K562 (cell line): ENCODE data around the gene ERGIC1. TPM values are rescaled to one million over a fixed set of nuclear protein-coding genes. Genes with fewer than 3 reads are reported as not detected.

Source experiments
- BCOR ChIP-seq: fragments of 450-650 bp; IDR thresholded peaks from 2 replicates; pipeline ENCODE4 v1.6.1; 2016
- BHLHE40 ChIP-seq: IDR thresholded peaks from 2 replicates; pipeline ENCODE4 v1.6.1; 2011; ENCODE audit warnings: low read length, improper control_type of control experiment
- BMI1 ChIP-seq: fragments of 150-350 bp; IDR thresholded peaks from 2 replicates; pipeline ENCODE4 v1.6.1; 2014; ENCODE audit warnings: low read length
- CBFB ChIP-seq: sonication (generic); formaldehyde crosslinking; IDR thresholded peaks from 2 replicates; pipeline ENCODE4 v1.4.0; 2020; ENCODE audit warnings: mild to moderate bottlenecking, missing genetic modification reagents
- CBX1 ChIP-seq: sonication (generic); IDR thresholded peaks from 2 replicates; pipeline ENCODE4 v1.6.1; 2016; ENCODE audit warnings: antibody characterized with exemption, low read depth, mild to moderate bottlenecking
- CTCFL ChIP-seq: IDR thresholded peaks from 2 replicates; pipeline ENCODE4 v1.6.1; 2011; ENCODE audit warnings: borderline replicate concordance, low read depth, mild to moderate bottlenecking, moderate library complexity, low read length; ENCODE audit not compliant: insufficient read depth, poor library complexity, severe bottlenecking
- ETV5 ChIP-seq: sonication (generic); formaldehyde crosslinking; IDR thresholded peaks from 2 replicates; pipeline ENCODE4 v1.4.0; 2020; ENCODE audit warnings: low read depth, mild to moderate bottlenecking, missing genetic modification reagents
- GMEB1 ChIP-seq: fragments of 250-450 bp; sonication (Bioruptor Pico); IDR thresholded peaks from 2 replicates; pipeline ENCODE4 v1.4.0; 2020; ENCODE audit warnings: mild to moderate bottlenecking
- IFI16 ChIP-seq: fragments of 250-450 bp; sonication (Bioruptor Pico); IDR thresholded peaks from 2 replicates; pipeline ENCODE4 v2.1.2; 2022; ENCODE audit warnings: mild to moderate bottlenecking, inconsistent platforms
- LCOR ChIP-seq: sonication (generic); formaldehyde crosslinking; IDR thresholded peaks from 2 replicates; pipeline ENCODE4 v1.8.0; 2022; ENCODE audit warnings: mild to moderate bottlenecking, missing genetic modification reagents
- ZNF280A ChIP-seq: fragments of 450-650 bp; IDR thresholded peaks from 2 replicates; pipeline ENCODE4 v1.6.1; 2018; ENCODE audit warnings: mild to moderate bottlenecking, low read depth; ENCODE audit not compliant: partially characterized antibody
- polyA plus RNA-seq, 8 experiments: library from polyadenylated mRNA; depleted of rRNA in 4 of 8; stranded (reverse) in 5 of 8; unstranded in 3 of 8; fragments of >200 nt; fragmentation: Nextera tagmentation in 2 of 8; fragmentation: Illumina TruSeq in 1 of 8; extraction: Ambion mirVana in 2 of 8; extraction: Trizol in 1 of 8; gene quantifications; 2 replicates each; pipeline versions ENCODE4 v1.2.1 to v1.2.3, GENCODE V29; 2011 to 2014; ENCODE audit warnings: inconsistent platforms in 1 of 8, missing spikeins in 1 of 8
- total RNA-seq, 7 experiments: library from RNA; depleted of rRNA in 6 of 7; stranded (reverse); fragments of >200 nt in 6 of 7; fragmentation: Illumina TruSeq in 2 of 7; extraction: Trizol in 2 of 7; gene quantifications; 2 replicates each; pipeline versions ENCODE4 v1.2.1 to v1.2.3, GENCODE V29; 2011 to 2021; ENCODE audit warnings: low replicate concordance in 1 of 7
- TF ChIP-seq, protein P1 (sequence below): sonication (generic); formaldehyde crosslinking; IDR thresholded peaks from 2 replicates; pipeline ENCODE4 v1.8.1; 2022; ENCODE audit warnings: missing genetic modification reagents
- TF ChIP-seq, protein P2 (sequence below): sonication (generic); formaldehyde crosslinking; IDR thresholded peaks from 2 replicates; pipeline ENCODE4 v1.8.0; 2023; ENCODE audit warnings: mild to moderate bottlenecking, missing genetic modification reagents
- TF ChIP-seq, protein P3 (sequence below): sonication (generic); formaldehyde crosslinking; IDR thresholded peaks from 2 replicates; pipeline ENCODE4 v1.8.0; 2022; ENCODE audit warnings: missing genetic modification reagents, mild to moderate bottlenecking, moderate library complexity, borderline replicate concordance

Gene ERGIC1
- total and polyA plus RNA-seq, 9 of the 15 experiments (the other 6 are each of a cell fraction or from before 2014, with no cell fraction given), result 5.5 to 68.4 (median 36.4) TPM

DNA sequence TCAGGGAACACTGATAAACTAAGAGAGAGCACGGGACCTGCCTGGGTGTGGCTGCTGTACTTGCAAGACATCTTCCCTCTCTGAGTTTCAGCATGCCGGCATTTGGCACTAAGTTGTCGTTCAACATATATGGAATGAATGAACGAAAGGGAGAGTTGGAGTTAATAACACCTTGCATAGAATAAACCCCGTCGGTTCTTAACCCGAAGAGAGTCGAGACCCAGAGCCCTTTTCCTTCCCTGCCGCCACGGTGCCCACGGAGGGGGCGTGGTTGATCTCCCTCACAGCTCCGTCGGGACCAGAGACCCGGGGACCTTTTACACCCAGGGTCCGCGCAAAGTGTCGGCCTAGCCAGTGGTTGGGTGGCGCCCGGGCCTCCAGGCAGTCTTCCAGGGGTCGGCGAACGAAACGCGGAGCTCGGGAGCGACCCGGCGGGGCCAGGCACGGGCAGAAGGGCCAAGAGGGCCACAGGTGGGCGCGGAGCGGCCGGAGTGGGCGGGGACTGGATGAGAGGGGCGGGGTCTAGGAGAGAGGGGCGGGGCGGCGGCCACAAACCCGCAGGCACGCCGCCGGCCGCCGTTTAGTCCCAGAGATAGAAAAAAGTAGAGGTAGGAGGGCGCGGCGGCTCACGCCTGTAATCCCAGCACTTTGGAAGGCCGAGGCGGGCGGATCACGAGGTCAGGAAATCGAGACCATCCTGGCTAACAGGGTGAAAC is 124.4 kb downstream of the ERGIC1 start (continued):
- TF ChIP-seq, protein P1, sequence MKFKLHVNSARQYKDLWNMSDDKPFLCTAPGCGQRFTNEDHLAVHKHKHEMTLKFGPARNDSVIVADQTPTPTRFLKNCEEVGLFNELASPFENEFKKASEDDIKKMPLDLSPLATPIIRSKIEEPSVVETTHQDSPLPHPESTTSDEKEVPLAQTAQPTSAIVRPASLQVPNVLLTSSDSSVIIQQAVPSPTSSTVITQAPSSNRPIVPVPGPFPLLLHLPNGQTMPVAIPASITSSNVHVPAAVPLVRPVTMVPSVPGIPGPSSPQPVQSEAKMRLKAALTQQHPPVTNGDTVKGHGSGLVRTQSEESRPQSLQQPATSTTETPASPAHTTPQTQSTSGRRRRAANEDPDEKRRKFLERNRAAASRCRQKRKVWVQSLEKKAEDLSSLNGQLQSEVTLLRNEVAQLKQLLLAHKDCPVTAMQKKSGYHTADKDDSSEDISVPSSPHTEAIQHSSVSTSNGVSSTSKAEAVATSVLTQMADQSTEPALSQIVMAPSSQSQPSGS (CRISPR knock-in tag), result no peak
- TF ChIP-seq ETV5 (no peak), BHLHE40 (no peak; the same call in 1 of the 2 replicates), BCOR (no peak), CBFB (CRISPR knock-in tag) (no peak), LCOR (no peak; the same call in 1 of the 2 replicates), GMEB1 (CRISPR knock-in tag) (no peak), CBX1 (peak; percentile 23; the same call in 1 of the 2 replicates), CTCFL (no peak), IFI16 (CRISPR knock-in tag) (no peak), BMI1 (no peak), ZNF280A (no peak)
- TF ChIP-seq, protein P2, sequence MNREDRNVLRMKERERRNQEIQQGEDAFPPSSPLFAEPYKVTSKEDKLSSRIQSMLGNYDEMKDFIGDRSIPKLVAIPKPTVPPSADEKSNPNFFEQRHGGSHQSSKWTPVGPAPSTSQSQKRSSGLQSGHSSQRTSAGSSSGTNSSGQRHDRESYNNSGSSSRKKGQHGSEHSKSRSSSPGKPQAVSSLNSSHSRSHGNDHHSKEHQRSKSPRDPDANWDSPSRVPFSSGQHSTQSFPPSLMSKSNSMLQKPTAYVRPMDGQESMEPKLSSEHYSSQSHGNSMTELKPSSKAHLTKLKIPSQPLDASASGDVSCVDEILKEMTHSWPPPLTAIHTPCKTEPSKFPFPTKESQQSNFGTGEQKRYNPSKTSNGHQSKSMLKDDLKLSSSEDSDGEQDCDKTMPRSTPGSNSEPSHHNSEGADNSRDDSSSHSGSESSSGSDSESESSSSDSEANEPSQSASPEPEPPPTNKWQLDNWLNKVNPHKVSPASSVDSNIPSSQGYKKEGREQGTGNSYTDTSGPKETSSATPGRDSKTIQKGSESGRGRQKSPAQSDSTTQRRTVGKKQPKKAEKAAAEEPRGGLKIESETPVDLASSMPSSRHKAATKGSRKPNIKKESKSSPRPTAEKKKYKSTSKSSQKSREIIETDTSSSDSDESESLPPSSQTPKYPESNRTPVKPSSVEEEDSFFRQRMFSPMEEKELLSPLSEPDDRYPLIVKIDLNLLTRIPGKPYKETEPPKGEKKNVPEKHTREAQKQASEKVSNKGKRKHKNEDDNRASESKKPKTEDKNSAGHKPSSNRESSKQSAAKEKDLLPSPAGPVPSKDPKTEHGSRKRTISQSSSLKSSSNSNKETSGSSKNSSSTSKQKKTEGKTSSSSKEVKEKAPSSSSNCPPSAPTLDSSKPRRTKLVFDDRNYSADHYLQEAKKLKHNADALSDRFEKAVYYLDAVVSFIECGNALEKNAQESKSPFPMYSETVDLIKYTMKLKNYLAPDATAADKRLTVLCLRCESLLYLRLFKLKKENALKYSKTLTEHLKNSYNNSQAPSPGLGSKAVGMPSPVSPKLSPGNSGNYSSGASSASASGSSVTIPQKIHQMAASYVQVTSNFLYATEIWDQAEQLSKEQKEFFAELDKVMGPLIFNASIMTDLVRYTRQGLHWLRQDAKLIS (CRISPR knock-in tag), result no peak
- TF ChIP-seq, protein P3, sequence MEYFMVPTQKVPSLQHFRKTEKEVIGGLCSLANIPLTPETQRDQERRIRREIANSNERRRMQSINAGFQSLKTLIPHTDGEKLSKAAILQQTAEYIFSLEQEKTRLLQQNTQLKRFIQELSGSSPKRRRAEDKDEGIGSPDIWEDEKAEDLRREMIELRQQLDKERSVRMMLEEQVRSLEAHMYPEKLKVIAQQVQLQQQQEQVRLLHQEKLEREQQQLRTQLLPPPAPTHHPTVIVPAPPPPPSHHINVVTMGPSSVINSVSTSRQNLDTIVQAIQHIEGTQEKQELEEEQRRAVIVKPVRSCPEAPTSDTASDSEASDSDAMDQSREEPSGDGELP (CRISPR knock-in tag), result peak; percentile 11; the same call in 1 of the 2 replicates
